GM12878 (cell line): ENCODE results near the gene MRPS27. TPM values are rescaled to one million over a fixed set of nuclear protein-coding genes. Genes with fewer than 3 reads are reported as not detected.

Experiments
- ATAC-seq: fragments of 200-7000 bp; cut with Tn5 transposase; 3 replicates; pipeline ENCODE4 v1.9.1; 2020; ENCODE audit warnings: mild to moderate bottlenecking, moderate library complexity
- Bru-seq: library from RNA; stranded (reverse); fragments of 400-500 nt; gene quantifications from one replicate; lab custom pipeline; 2021; lab: Mats Ljungman, UMichigan
- BruChase-seq, 2 experiments: library from RNA; stranded (reverse); fragments of 400-500 nt; gene quantifications; one replicate each; lab custom pipeline; 2021; lab: Mats Ljungman, UMichigan
- BruUV-seq: library from RNA; stranded (reverse); fragments of 400-500 nt; replicated peaks from 2 replicates; lab custom pipeline; 2021; lab: Mats Ljungman, UMichigan
- CTCF ChIA-PET: fragments of 300-600 bp; sonication (Branson Sonifier 250); formaldehyde crosslinking; extraction: SDS; loops from one replicate; lab custom pipeline; 2021; ENCODE audit warnings: inconsistent platforms; lab: Yijun Ruan, JAX
- POLR2A ChIA-PET: fragments of 350-600 bp; formaldehyde crosslinking; extraction: SDS; loops from one replicate; lab custom pipeline; 2021; ENCODE audit warnings: inconsistent platforms; lab: Charles Lee
- RAD21 ChIA-PET: fragments of 300-600 bp; sonication (Branson Sonifier 250); formaldehyde crosslinking; loops from one replicate; lab custom pipeline; 2023; ENCODE audit warnings: antibody characterized with exemption; ENCODE audit not compliant: unreplicated experiment; lab: Charles Lee
- SMC1A ChIA-PET: fragments of 300-600 bp; sonication (Branson Sonifier 250); formaldehyde crosslinking; loops from one replicate; lab custom pipeline; 2023; ENCODE audit not compliant: unreplicated experiment, uncharacterized antibody; lab: Charles Lee
- DNase-seq: peaks from one replicate; pipeline ENCODE4 v3.0.0-alpha.2; 2011; ENCODE audit warnings: low read depth, low spot score
- FAIRE-seq: peaks from 3 replicates; lab custom pipeline; 2011; peaks lifted over from hg19 to GRCh38; lab: Jason Lieb, UNC
- H2AFZ ChIP-seq: 2 replicates; pipeline ENCODE4 v1.6.0; 2011; ENCODE audit warnings: low read depth, low read length, control low read depth; ENCODE audit not compliant: control insufficient read depth
- H3K27ac ChIP-seq: 2 replicates; pipeline ENCODE4 v1.5.1; 2011; ENCODE audit warnings: control low read depth; ENCODE audit not compliant: control insufficient read depth, insufficient read depth
- H3K27me3 ChIP-seq, 2 experiments: replicated peaks in 1 of 2; 2 replicates each; pipeline versions ENCODE4 v1.6.0 to v1.6.1; 2011; ENCODE audit warnings: low read length in 1 of 2; ENCODE audit not compliant: control insufficient read depth in 2 of 2, insufficient read depth in 2 of 2
- H3K36me3 ChIP-seq, 2 experiments: 2 replicates each; pipeline ENCODE4 v1.5.1; 2011; ENCODE audit warnings: low read length in 1 of 2; ENCODE audit not compliant: control insufficient read depth in 2 of 2, insufficient read depth in 2 of 2
- H3K4me1 ChIP-seq: 2 replicates; pipeline ENCODE4 v1.6.1; 2011; ENCODE audit warnings: mild to moderate bottlenecking, low read length, moderate library complexity, mixed read lengths; ENCODE audit not compliant: control insufficient read depth, insufficient read depth
- H3K4me2 ChIP-seq: 2 replicates; pipeline ENCODE4 v1.6.0; 2011; ENCODE audit warnings: control low read depth; ENCODE audit not compliant: control insufficient read depth, insufficient read depth
- H3K4me3 ChIP-seq: fragments of 200-600 bp; sonication (generic); 2 replicates; pipeline ENCODE4 v1.5.1; 2016
- H3K79me2 ChIP-seq: 2 replicates; pipeline ENCODE4 v1.6.0; 2011; ENCODE audit warnings: low read length; ENCODE audit not compliant: control insufficient read depth, insufficient read depth
- H3K9ac ChIP-seq: 2 replicates; pipeline ENCODE4 v1.8.0; 2011; ENCODE audit warnings: low read length, control low read depth, mixed read lengths; ENCODE audit not compliant: control insufficient read depth, insufficient read depth
- H3K9me3 ChIP-seq: replicated peaks from 3 replicates; pipeline ENCODE4 v1.5.1; 2011; ENCODE audit warnings: mild to moderate bottlenecking, low read length; ENCODE audit not compliant: control insufficient read depth, insufficient read depth
- H4K20me1 ChIP-seq: 2 replicates; pipeline ENCODE4 v1.6.0; 2011; ENCODE audit not compliant: control insufficient read depth, insufficient read depth
- BCL3 ChIP-seq: IDR thresholded peaks from 2 replicates; pipeline ENCODE4 v1.6.1; 2011; ENCODE audit warnings: borderline replicate concordance, low read depth, mild to moderate bottlenecking, moderate library complexity, low read length; ENCODE audit not compliant: insufficient read depth, poor library complexity, severe bottlenecking
- CBX3 ChIP-seq: fragments of 200-600 bp; sonication (generic); IDR thresholded peaks from 2 replicates; pipeline ENCODE4 v1.6.1; 2016; ENCODE audit warnings: low read depth, borderline replicate concordance
- PRDM15 ChIP-seq: fragments of 450-650 bp; formaldehyde crosslinking; IDR thresholded peaks from 2 replicates; pipeline ENCODE4 v1.4.0; 2020; ENCODE audit warnings: mild to moderate bottlenecking, moderate library complexity
- ZNF274 ChIP-seq: IDR thresholded peaks from one replicate; pipeline ENCODE4 v1.8.0; 2011; ENCODE audit not compliant: insufficient read length, insufficient read depth
- WGBS: methylation state at CpG from one replicate; pipeline ENCODE4 v1.1.6; 2016; ENCODE audit warnings: low lambda C conversion rate; ENCODE audit not compliant: insufficient replicate concordance, insufficient coverage; ENCODE audit errors: missing lambda C conversion rate; 5-methylcytosine and 5-hydroxymethylcytosine counted together
- in situ Hi-C: fragments of 300-500 bp; cut with MboI; formaldehyde crosslinking; loops from 9 replicates; pipeline ENCODE4 v1.14.3; 2018; ENCODE audit warnings: mixed read lengths
- intact Hi-C: fragments of 100-400 bp; cut with micrococcal nuclease; formaldehyde crosslinking; loops from one replicate; pipeline ENCODE4 v1.14.2; 2022; ENCODE audit not compliant: unreplicated experiment
- long read RNA-seq, 2 experiments: library from polyadenylated mRNA; unstranded; transcript quantifications; one replicate each; pipeline ENCODE4 v2.0.0, GENCODE V29; 2019 to 2020
- polyA minus RNA-seq, 3 experiments: library from RNA; depleted of rRNA, polyadenylated mRNA; stranded (reverse); fragments of >200 nt; gene quantifications; 2 replicates each; pipeline ENCODE4 v1.2.3, GENCODE V29; 2011
- polyA plus RNA-seq, 11 experiments: library from polyadenylated mRNA; depleted of rRNA in 4 of 11; unstranded in 6 of 11; stranded (reverse) in 5 of 11; fragments of >200 nt; fragmentation: Nextera tagmentation in 4 of 11; fragmentation: Illumina TruSeq in 1 of 11; extraction: Ambion mirVana in 4 of 11; extraction: Trizol in 1 of 11; gene quantifications; 1 replicate in 1 of 11; 2 replicates in 10 of 11; pipeline versions ENCODE4 v1.2.1 to v1.2.3, GENCODE V29; 2011 to 2016; ENCODE audit warnings: inconsistent platforms in 2 of 11, missing spikeins in 2 of 11, low read depth in 1 of 11
- total RNA-seq, 4 experiments: library from RNA; depleted of rRNA in 3 of 4; stranded (reverse); fragments of >200 nt in 3 of 4; fragmentation: Illumina TruSeq in 1 of 4; extraction: Trizol in 1 of 4; gene quantifications; 2 replicates each; pipeline versions ENCODE4 v1.2.1 to v1.2.3, GENCODE V29; 2013 to 2021
- TF ChIP-seq, protein P1 (sequence below): fragments of 450-650 bp; formaldehyde crosslinking; IDR thresholded peaks from 2 replicates; pipeline ENCODE4 v1.4.0; 2022; ENCODE audit warnings: mild to moderate bottlenecking, moderate library complexity

Gene MRPS27
- total RNA-seq (2013; cell fraction: nucleolus; rRNA removed) = 151 and 157 TPM in 2 replicates
- total RNA-seq (2014; rRNA removed) (113 and 117 TPM in 2 replicates), total RNA-seq (2014; rRNA removed; fragmentation: Illumina TruSeq; extraction: Trizol) (114 and 119 TPM in 2 replicates), total RNA-seq (2021) (95.3 and 96.1 TPM in 2 replicates), polyA plus RNA-seq (2011; rRNA removed) (128 and 139 TPM in 2 replicates), polyA plus RNA-seq (2014; fragmentation: Illumina TruSeq; extraction: Trizol) (125 and 140 TPM in 2 replicates), polyA plus RNA-seq (2014; fragmentation: Nextera tagmentation; extraction: Ambion mirVana) (10 to 100 TPM; 61.0 to 88.9 TPM), polyA plus RNA-seq (2014; rRNA removed) (84.7 and 89.9 TPM in 2 replicates), polyA plus RNA-seq (2016; fragmentation: Nextera tagmentation; extraction: Ambion mirVana) (10 to 100 TPM; 77.1 to 80.0 TPM), polyA minus RNA-seq (2011; rRNA and poly(A)+ RNA removed) (98.5 and 103 TPM in 2 replicates), Bru-seq, nascent RNA (percentile 83 among the genes with signal in this experiment), BruChase-seq, experiment 1, labeled RNA remaining after a 6-hour chase (percentile 75 among the genes with signal in this experiment), BruChase-seq, experiment 2, labeled RNA remaining after a 2-hour chase (percentile 71 among the genes with signal in this experiment)
- 40.3 TPM for polyA plus RNA-seq (2011; ENCODE audit: low read depth)
- 92.2 and 96.2 TPM in 2 replicates for polyA plus RNA-seq (2011; cell fraction: cytosol; rRNA removed)
- 68.8 and 72.8 TPM in 2 replicates for polyA plus RNA-seq (2011; cell fraction: nucleus; rRNA removed)
- 46.0 and 55.8 TPM in 2 replicates for polyA plus RNA-seq (2012)
- polyA minus RNA-seq (2011; cell fraction: cytosol; rRNA and poly(A)+ RNA removed) = 41.7 and 54.2 TPM in 2 replicates
- polyA minus RNA-seq (2011; cell fraction: nucleus; rRNA and poly(A)+ RNA removed) = 55.2 and 96.8 TPM in 2 replicates
- long read RNA-seq, experiment 1, transcript MRPS27-201 (11 exons, 2,785 nt) = major isoform, 49 of 74 reads
- long read RNA-seq, experiment 1, partial matches to known transcripts = 12 of 74 reads
- long read RNA-seq, experiment 1, other reads (novel, unspliced or antisense) = 11 of 74 reads
- long read RNA-seq, experiment 2, transcript MRPS27-201 (11 exons, 2,785 nt) = major isoform, 477 of 759 reads
- long read RNA-seq, experiment 2, transcript MRPS27-202 (11 exons, 2,628 nt) = minor isoform, 38 of 759 reads
- long read RNA-seq, experiment 2, partial matches to known transcripts = 86 of 759 reads
- long read RNA-seq, experiment 2, other reads (novel, unspliced or antisense) = 154 of 759 reads

DNA sequence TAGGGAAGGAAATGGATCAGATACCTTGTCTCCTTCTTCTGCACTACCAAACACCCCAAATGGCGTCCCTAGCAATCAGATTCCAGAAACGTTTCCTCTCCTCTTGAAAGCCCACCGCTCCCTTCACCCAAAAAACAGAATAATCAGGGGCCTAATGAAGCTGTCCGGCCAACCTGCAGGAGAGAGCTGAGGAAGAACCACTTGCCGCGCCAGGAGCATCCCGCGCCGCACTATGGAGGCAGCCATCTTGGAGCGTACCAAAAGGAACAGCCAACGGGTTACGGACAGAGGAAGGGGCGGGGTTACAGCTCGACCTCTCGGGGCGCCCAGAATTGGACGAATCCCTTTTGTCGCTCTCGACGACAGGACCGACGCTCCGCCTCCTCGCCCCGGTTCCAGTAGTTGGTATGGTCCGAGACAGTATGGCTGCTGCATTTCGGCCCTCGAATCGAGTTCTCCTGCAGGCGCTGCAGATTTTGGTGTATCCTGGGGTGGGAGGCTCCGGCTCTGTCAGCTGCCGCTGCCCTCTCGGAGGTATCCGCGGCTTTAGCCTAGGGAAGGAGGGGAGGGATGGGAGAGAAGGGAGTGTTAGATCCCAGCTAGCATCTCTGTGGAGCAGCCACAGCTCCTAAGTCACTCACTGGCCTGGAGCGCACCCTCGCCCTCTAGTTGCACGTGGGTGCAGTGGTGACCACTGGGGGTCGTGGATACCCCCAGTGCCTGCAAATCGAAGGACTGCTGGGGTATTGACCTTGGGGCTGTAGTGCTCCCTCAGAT, at the start of gene MRPS27, which contains the start of gene PTCD2:
TSS of gene MRPS27 (minus strand) at position 265 of the 777 bp plus-strand sequence. CDS start at position 246, 19 bp downstream.
TSS of gene PTCD2 (plus strand) at position 398 of the 777 bp plus-strand sequence. CDS start at position 408, 10 bp downstream.
- ChIA-PET SMC1A (interaction anchor here (0.8 to 4.2 kb wide), 7 partner anchors 12 to 498 kb away, joined by 3 to 33 read pairs (median 5); no protein-coding TSS in a partner anchor), POLR2A (interaction anchor here (1.1 to 3.1 kb wide), 4 partner anchors 12 to 72 kb away, joined by 3 to 21 read pairs (median 7); no protein-coding TSS in a partner anchor), RAD21 (interaction anchor here (0.6 to 3.6 kb wide), 7 partner anchors 12 to 537 kb away, joined by 3 to 28 read pairs (median 6); no protein-coding TSS in a partner anchor), CTCF (interaction anchor here (0.6 to 5.0 kb wide), 11 partner anchors 11 to 636 kb away, joined by 3 to 33 read pairs (median 4); partner anchors contain the start of gene FCHO2)
- H3K4me3 ChIP-seq = peak within 1 kb of the TSS; percentile 89
- WGBS = under 1% methylated on average over 40 of the region's 40 CpGs
- H3K27ac ChIP-seq = peak within 1 kb of the TSS; percentile 84
- no peaks in the 10 kb centered on the region for H4K20me1 ChIP-seq
- H2AFZ ChIP-seq = peak within 1 kb of the TSS; percentile 97
- H3K9me3 ChIP-seq = no peaks in the 10 kb centered on the region
- no peaks in the 10 kb centered on the region; the same call in 1 of the 2 replicates for H3K4me1 ChIP-seq
- BruUV-seq = no TSS peak
- in situ Hi-C loops = no loop called here
- no peaks in the 10 kb centered on the region for H3K27me3 ChIP-seq
- FAIRE-seq (peak; percentile 94), ATAC-seq (peak; percentile 99), DNase-seq (peak; percentile 90)
- peak within 1 kb of the TSS; percentile 95 for H3K9ac ChIP-seq
- peaks cover 0 to 17% of the 10 kb centered on the region in 2 experiments; a peak in 2 of 4 replicates for H3K36me3 ChIP-seq
- H3K4me2 ChIP-seq = peak within 1 kb of the TSS; percentile 83
- peaks cover 50% of the 10 kb centered on the region for H3K79me2 ChIP-seq
- intact Hi-C loops = no loop called here
- peak; percentile 35 for TF ChIP-seq BCL3
- no peak for TF ChIP-seq ZNF274
- no peak for TF ChIP-seq PRDM15 (CRISPR knock-in tag)
- TF ChIP-seq, protein P1, sequence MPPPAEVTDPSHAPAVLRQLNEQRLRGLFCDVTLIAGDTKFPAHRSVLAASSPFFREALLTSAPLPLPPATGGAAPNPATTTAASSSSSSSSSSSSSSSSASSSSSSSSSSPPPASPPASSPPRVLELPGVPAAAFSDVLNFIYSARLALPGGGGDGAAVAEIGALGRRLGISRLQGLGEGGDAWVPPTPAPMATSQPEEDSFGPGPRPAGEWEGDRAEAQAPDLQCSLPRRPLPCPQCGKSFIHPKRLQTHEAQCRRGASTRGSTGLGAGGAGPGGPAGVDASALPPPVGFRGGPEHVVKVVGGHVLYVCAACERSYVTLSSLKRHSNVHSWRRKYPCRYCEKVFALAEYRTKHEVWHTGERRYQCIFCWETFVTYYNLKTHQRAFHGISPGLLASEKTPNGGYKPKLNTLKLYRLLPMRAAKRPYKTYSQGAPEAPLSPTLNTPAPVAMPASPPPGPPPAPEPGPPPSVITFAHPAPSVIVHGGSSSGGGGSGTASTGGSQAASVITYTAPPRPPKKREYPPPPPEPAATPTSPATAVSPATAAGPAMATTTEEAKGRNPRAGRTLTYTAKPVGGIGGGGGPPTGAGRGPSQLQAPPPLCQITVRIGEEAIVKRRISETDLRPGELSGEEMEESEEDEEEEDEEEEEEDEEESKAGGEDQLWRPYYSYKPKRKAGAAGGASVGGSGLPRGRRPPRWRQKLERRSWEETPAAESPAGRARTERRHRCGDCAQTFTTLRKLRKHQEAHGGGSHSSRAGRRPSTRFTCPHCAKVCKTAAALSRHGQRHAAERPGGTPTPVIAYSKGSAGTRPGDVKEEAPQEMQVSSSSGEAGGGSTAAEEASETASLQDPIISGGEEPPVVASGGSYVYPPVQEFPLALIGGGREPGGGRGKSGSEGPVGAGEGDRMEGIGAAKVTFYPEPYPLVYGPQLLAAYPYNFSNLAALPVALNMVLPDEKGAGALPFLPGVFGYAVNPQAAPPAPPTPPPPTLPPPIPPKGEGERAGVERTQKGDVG (CRISPR knock-in tag) = no peak
- no peak for TF ChIP-seq CBX3
